T47D (cell line): ENCODE measurements around the gene ADAM10.

Source experiments
- DNase-seq, 2 experiments: peaks; one replicate each; pipeline versions ENCODE4 v3.0.0 to v3.0.0-alpha.2; 2011 to 2012; ENCODE audit warnings: low read depth in 1 of 2, low spot score in 1 of 2
- JUND ChIP-seq: IDR thresholded peaks from 2 replicates; pipeline ENCODE4 v1.6.1; 2012; ENCODE audit warnings: low read depth
- in situ Hi-C: cut with HindIII; loops from 2 replicates; pipeline ENCODE4 v1.10.0; 2016; ENCODE audit warnings: low sequenced_read_pairs, low pct_unique_long_range_greater_than_20kb

ADAM10 gene

GRCh38 chr15:58551084-58551763, 198.3 kb downstream of the ADAM10 start:
- no peak for TF ChIP-seq JUND
- no peak for DNase-seq
- in situ Hi-C loops = no loop called here

GRCh38 chr15:58549785-58550074, 199.8 kb downstream of the ADAM10 start:
- DNase-seq = no peak
- in situ Hi-C loops = no loop called here
- TF ChIP-seq JUND = no peak

- in situ Hi-C loops = no loop called here
- no peak for DNase-seq
- TF ChIP-seq JUND = no peak
Observed at GRCh38 chr15:58549013-58549784, 200.3 kb downstream of the ADAM10 start.

GRCh38 chr15:58548308-58549012, 201.0 kb downstream of the ADAM10 start:
- in situ Hi-C loops = no loop called here
- DNase-seq = no peak
- TF ChIP-seq JUND = no peak

- TF ChIP-seq JUND = no peak
- in situ Hi-C loops = no loop called here
- DNase-seq = no peak
Observed at GRCh38 chr15:58547628-58548307, 201.7 kb downstream of the ADAM10 start.

- no peak for TF ChIP-seq JUND
- in situ Hi-C loops = no loop called here
- peak in 1 of 2 experiments; percentile 52 for DNase-seq
Observed at GRCh38 chr15:58546635-58547627, 202.6 kb downstream of the ADAM10 start.

GRCh38 chr15:58546066-58546591, 203.4 kb downstream of the ADAM10 start:
- no peak for TF ChIP-seq JUND
- in situ Hi-C loops = no loop called here
- no peak for DNase-seq

- no peak for TF ChIP-seq JUND
- in situ Hi-C loops = no loop called here
- no peak for DNase-seq
Observed at GRCh38 chr15:58545307-58546065, 204.0 kb downstream of the ADAM10 start.

GRCh38 chr15:58544756-58545155, 204.8 kb downstream of the ADAM10 start:
- no peak for TF ChIP-seq JUND
- in situ Hi-C loops = no loop called here
- DNase-seq = no peak

- no peak for DNase-seq
- no peak for TF ChIP-seq JUND
- in situ Hi-C loops = no loop called here
Observed at GRCh38 chr15:58543664-58544335, 205.7 kb downstream of the ADAM10 start.
